G401.6 (cell line): ENCODE results near the gene KDELR1.
"Not testable (repeated sequence)": the region's sequence is repeated elsewhere in the genome, so short reads cannot be mapped to it uniquely, and the experiment has no call there.

ENCODE experiments used
- FAIRE-seq: peaks from 2 replicates; lab custom pipeline; 2012; peaks lifted over from hg19 to GRCh38; lab: Jason Lieb, UNC

The KDELR1 gene

DNA sequence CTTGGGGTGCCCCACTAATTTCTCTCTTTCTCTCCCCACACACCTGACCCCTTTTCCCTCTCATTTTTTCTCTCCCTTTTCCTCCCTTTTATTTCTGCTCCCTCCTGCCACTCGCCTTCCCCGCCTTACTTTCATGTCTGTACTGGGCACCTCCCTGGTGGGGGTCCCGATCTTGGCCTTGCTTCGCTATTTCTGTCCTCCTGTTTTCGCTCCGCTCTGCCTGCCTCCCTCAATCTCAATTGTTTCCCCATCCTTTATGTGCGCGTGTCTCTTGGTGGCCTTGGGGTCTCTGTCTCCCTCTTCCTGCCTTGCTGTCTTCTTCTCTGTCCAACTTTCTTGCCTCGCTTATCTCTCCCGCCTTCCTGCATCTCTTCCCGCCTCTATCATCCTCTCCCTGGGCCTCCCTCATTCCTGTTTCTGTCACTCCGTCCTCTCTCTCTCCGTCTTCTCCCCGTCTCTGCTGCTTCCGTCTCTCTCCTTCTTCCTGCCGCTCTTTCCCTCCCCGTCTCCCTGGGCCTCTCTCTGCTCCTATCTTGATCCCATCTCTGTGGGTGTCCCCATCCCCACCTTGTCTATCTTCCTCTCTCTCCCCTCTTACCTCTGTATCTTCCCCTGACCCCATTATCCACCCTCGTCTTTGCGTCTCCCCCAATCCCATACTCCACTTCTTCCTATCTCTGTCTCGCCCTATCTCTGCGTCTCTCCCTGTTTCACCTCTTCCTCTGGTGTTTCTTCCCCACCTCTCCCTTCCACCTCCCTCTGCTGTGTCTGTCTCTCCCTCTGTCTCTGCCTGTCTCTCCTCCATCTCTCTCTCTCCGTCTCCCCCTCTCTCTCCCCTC, 6.1 kb upstream of the KDELR1 start:
- FAIRE-seq: no peak

DNA sequence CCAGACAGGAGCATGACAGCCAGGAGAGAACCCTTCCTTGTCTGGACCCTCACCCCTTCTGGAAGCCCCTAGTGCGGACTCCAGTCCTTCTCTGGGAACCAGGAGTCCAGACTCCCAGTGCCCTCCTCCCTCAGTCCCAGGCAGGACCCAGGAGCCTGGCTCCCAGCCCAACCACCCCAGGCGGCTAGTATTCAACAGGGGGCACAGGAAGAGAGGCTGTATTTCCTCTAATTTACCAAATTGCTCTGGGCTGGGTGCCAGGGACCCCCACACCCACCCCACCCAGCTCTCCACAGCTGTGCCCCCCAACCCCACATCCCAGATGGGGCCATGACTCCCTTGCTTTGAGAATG, 5.4 kb upstream of the KDELR1 start:
- no peak for FAIRE-seq

DNA sequence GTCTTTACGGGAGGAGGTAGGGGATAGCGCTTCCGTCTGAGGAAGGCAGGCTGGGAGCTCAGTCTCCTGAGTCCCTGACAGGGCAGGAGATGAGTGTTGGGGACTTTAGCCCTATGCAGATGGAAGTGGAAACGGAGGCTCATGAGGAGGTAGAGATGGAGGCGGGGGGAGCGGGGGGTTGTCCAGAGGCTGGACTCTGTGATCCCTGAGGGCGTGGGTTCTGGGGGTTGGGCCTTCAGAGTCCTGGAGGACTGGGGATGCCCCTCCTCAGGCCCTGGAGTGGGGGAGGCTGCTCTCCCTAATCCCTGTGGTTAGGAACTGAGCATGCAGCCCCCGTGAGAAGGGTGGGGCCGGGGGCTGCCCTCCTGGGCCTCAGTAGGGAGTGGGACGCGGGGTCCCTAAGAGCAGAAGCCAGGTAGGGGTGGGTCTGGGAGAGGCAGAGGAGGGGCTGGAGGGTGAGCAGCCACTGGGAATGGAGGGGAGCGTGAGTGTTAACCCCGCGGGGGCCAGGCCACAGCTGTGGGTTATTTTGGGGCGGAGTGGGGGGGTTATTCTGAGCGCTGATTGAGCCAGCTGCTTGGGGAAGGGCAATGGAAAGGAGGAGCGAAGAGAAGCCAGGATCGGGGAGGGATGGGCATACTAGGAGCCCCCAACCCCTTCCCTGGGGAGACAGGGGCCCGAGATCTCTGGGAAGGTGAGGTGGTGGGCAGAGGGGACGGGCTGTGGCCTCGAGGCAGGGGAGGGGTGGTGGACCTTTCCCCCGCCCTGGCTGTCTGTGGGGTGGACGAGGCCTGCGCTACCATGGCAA, 4.9 kb upstream of the KDELR1 start:
- no peak for FAIRE-seq

DNA sequence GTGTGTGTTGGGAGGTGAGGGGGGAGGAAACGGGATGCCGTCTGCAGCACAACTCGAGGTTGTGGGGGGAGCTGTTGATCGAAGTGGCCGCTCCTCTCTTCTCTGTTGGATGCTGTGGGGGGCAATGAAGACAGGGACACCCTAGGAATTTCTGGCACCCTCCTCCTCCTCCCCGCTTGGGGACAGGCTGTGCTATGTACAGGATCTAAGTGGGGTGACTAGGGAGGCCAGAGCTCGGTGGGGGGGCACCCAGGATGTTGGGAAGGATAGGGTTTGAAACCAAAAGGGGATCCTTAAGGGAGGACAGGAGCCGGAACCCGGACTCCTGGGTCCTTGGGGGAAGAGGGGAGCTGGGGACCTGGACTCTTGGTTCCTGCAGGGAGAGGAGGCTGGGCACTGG, 4.1 kb upstream of the KDELR1 start:
- no peak for FAIRE-seq

GRCh38 chr19:48395170-48395455, 3.8 kb upstream of the KDELR1 start:
- no peak for FAIRE-seq

DNA sequence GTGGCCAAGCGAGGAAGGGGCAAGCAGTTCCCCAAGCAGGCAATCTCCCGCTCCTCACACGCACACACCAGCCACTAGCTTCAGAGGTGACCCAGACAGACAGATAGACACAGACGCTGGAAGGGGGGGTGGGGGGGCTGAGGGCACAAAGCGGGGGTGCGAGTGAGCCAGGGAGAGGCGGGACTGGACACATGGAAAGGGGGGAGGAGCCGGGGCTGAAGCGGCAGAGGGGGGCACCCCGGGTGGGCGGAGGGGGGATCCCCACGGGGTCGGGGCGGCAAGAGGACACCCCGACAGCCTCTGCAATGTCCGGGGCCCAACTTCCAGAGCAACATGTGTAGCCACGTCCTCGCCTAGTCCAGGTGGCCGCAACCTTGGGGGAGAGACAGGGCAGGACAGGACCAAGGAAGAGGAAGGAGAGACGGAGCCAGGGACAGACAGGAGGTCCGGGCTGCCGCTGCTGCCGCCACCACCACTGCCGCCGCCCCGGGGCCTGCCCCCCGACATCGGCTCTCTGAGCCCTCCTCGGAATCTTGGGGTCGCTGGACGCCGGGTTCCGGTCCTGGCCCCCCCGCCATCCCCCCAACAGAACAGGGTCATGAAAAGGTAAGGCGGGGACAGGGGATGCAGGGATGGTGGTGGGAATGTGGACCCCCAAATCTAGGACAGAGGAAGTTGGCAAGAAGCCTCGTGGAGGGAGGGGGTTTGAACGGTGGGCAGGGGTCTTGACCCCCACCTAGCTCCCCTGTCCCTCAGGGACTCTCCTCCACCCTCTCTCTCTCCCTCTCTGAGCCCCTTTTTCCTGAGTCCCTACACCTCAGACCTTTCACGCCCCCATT, 3.2 kb upstream of the KDELR1 start:
- no peak for FAIRE-seq

DNA sequence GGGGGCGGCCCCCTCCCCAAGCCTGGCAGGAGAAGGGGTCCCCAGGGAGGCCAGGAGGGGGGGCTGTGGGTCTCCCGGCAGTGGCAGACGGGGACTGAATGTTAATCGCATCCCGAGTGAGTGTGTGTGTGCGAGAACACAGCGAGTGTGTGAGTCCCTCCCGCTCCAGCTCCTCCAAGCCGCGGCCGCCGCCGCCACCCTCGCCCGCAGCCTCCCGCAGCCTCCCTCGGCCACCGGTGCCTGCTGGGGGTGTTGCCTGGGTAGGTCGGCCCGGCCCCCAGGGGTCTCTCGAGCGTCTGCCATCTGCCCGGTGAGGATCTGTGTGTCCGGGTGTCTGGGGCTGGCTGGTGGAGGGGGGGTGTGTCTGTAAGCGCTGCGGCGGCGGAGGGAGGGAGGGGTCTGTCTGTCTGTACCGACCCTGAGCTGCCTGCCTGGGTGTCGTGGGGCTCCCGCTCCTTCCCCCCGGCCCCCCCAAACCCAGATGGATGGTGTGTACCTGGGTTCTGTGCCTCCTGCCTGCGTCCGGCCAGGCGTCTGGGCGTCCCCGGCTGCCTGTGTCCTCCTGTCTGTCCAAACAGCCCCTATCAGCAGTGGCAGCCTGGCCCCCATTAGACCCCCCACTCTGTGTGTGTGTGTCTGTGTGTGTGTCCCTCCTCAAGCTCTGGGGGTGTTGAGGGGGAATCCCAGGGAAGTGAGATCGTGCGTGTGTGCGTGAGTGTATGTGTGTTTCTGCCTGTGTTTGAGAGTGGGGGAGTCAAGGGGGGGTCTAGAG, 2.4 kb upstream of the KDELR1 start, which contains the start of gene GRIN2D:
Gene GRIN2D (plus strand): TSS at position 110 of the 772 bp plus-strand sequence. CDS start 4,725 bp downstream, outside the sequence.
- no peak for FAIRE-seq

GRCh38 chr19:48392860-48393558, 1.7 kb upstream of the KDELR1 start:
- FAIRE-seq: no peak

- not testable (repeated sequence) for FAIRE-seq
These were observed 624 bp upstream of the KDELR1 start for GRCh38 chr19:48392006-48392344.

DNA sequence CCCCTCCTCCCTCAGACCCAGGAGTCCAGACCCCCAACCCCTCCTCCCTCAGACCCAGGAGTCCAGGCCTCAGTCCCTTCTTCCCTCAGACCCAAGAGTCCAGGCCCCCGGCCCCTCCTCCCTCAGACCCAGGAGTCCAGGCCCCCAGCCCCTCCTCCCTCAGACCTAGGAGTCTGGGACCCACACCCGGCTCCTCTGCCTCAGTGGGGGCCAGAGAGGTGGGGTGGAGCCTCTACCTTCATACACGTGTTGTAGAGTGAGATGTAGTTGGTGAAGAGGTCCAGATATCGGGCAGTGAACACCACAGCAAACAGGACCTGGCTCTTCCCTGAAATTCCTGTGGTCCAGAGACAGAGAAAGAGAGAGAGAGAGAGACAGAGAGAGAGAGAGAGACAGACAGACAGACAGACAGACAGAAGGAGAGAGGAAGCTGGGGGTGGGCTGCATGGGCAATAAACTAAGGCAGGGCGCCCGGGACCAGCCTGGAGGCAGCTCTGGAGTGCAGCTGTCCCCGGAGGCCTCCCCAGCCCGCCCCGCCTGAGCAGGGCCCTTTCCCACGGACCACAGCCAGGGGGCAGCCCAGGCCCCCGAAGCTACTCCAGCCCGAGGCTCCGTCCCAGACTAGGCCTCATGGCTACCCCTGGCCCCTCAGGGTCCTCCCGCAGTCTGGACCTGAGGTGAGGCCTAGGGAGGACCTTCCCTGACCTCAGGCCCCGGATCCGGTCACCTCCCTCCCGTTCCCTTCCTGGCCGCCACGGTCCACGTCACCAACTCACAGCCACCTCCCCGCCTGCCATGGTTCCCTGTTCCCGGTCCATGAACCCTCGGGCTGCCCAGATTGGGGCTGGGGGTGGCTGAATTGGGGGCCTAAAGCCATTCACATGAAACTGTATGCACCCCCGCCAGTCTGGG, 907 bp downstream of the KDELR1 start:
- FAIRE-seq: peak; percentile 17

DNA sequence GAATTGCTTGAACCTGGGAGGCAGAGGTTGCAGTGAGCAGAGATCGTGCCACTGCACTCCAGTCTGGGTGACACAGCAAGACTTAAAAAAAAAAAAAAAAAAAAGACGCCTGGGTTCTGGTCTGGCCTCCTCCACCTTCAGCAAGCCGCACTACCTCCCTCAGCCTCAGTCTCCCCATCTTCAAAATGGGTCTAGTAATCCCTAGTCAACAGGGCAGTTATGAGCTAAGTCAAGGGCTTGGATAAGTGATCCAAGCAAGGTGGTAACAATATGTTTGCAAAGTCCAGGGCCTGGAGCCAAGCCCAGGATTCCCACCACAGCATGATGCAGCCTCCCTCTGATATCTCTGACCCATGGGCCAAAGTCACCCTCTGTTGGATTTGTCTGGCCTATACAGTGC, 4.4 kb downstream of the KDELR1 start:
- no peak for FAIRE-seq

DNA sequence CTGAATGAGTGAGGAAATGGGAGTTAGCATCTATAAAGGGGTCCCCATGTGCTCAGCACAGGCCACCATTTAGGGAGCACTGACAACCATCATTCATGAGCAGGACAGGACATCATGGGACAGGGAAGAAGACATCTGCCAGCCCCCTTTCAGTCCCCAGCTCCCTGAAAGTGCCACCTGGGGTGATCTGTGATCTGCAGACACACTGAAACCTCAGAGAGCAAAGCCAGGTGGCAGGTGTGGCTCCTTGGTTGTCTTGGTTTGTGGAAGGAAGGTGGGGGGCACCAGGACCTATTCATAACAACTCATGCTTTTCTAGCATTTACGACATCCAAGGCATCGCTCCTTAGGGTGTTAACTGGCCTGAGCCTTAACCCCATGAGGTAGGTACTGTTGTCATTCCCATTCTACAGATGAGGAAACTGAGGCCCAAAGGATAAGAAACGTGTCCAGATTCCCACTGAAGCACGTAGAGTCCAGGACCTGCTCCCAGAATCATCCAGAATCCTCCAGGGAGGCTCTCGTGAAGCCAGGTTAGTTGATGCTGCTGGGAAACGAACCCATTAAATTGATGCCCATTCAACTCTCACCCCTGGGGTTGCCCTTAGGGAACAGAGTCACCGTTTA, 5.8 kb downstream of the KDELR1 start:
- FAIRE-seq: no peak

DNA sequence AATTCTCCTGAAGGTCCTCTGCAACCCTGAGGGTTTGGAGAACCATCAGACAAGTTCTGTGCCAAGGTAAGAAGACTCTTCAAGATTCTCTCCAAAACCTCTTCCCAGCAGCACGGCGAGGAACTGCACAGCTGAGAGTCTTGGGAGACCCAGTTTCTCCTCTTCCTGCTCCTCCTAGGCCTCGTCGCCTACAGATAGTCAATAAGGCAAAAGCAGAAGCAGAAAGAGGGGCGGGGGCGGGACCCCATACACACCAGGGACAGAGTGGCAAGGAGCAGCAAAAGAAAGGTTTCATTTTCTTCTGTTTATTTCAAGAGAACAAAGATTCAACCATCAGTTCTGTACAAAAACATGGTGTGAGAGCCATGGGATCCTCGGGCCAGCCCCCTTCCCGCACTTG, 9.1 kb downstream of the KDELR1 start:
- no peak for FAIRE-seq

- no peak for FAIRE-seq
These were observed 10.0 kb downstream of the KDELR1 start for GRCh38 chr19:48381178-48381950.

DNA sequence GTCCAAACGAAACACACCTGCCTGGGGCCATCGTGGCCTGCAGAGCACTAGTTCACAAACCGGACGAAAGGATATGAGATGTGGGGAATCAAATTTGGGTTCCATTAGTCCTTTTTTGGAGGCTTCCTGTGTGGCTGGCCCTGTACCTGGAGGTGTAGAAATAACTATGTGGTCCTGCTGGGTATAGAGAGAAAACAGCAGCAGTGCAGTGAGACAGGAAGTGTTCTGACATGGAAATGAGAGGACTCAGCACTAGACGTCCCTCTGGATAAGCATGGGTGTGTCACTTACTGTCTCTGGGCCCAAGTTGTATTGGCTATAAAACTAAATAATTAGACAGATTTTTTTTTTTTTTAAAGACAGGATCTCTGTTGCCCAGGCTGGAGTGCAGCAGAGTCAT, 12.3 kb downstream of the KDELR1 start:
- FAIRE-seq: no peak

DNA sequence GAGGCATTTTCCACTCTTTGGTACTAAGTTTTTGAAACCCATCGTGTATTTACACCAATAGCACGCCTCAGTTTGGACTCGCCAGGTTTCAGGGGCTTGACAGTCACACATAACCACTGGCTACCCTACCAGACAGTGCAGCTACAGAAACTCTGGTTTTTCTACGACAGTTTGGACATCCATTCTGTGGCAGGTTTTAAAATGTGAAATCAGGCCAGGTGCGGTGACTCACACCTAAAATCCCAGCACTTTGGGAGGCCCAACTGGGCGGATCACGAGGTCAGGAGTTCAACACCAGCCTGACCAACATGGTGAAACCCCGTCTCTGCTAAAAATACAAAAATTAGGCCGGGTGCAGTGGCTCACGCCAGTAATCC, 13.2 kb downstream of the KDELR1 start:
- no peak for FAIRE-seq

DNA sequence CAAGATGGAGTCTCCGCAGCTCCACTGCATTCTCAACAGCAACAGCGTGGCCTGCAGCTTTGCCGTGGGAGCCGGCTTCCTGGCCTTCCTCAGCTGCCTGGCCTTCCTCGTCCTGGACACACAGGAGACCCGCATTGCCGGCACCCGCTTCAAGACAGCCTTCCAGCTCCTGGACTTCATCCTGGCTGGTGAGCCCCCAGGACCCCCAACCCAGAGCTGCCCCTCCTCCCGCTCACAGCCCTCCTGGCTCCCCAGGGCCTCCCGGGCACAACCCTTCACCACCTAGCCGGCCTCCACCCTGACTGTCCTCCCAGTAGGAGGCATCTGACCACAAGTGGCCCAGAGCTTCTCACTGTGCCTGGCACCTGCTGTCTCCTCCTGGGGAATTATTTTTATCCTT, 17.8 kb downstream of the KDELR1 start:
- no peak for FAIRE-seq

DNA sequence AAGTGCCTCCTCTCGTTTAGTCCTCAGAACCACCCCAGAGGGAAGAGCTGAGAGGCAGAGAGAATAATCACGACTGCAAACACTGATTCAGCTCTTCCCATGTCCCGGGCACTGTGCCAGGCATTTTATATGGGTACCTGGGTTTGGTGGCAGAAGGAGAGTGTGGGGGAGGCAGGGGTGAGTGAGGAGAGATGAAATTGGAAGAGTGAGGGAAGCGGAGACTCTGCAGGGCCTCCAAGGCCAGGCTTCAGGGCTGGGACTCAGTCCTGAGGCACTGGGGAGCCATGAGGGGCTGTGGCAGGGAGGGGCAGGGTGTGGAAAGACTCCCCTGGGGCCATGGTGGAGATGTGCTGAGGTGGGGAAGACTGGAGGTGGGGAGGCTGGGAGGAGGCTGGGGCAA, 18.4 kb downstream of the KDELR1 start:
- FAIRE-seq: no peak

DNA sequence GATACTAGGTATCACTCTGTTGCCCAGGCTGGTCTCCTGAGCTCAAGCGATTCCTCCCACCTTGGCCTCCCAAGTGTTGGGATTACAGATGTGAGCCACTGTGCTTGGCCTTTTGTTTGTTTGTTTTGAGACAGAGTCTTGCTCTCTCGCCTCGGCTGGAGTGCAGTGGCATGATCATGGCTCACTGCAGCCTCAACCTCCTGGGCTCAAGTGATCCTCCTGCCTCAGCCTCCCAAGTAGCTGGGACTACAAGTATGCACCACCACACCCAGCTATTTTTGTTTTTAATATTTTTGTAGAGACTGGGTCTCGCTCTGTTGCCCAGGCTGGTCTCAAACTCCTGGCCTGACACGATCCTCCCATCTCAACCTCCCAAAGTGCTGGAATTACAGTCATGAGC, 19.6 kb downstream of the KDELR1 start:
- not testable (repeated sequence) for FAIRE-seq
